Fibroblast of lung (primary cell): Measurements from ENCODE around the gene SNAPC2.

Experiments
- CTCF ChIP-seq, 2 donors: IDR thresholded peaks in 1 of 2; conservative IDR thresholded peaks in 1 of 2; 1 replicate in 1 of 2; 2 replicates in 1 of 2; pipeline ENCODE4 v1.5.1; 2011 to 2012; ENCODE audit warnings: low read length in 2 of 2, control low read depth in 1 of 2, inconsistent platforms in 1 of 2, low read depth in 1 of 2, mild to moderate bottlenecking in 1 of 2
- EZH2 ChIP-seq: IDR thresholded peaks from 2 replicates; pipeline ENCODE4 v1.5.1; 2012; ENCODE audit warnings: low read length, control low read depth, mild to moderate bottlenecking; ENCODE audit errors: missing control alignments

DNA sequence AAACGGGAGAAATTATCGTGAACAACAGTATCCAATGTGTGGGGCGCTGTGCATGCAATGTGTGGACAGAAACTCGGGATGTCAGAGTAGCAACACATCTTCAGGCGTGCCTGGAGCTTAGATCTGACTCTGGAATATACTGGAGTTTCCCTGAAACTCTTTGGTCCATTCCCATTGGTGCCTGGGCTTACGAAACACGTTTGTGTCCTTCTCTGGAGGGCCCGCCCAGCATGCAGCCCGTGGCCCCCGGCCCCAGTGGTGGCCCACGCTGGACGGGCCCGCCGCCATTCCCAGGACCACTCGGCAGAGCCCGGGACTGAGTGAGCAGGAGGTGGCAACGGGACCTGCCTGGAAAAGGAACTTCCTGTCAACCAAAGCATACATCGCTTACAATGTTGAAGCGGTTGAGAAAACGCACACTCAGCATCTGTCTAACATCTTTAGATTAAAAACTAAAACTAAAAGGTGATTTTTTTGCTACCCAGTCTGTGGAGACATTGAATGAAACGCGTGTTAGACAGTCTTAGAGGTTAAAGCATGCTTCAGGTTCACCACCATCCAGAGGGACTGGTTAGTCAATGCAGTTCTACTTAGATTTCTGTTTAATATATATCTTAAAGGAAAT, 42.6 kb downstream of the SNAPC2 start:
- TF ChIP-seq CTCF (conservative IDR thresholded peaks at IDR 0.05 in 1 of 2, IDR thresholded peaks at IDR 0.05 in 1 of 2; ENCODE audit: low read depth in 1 of 2, low read length in 2 of 2) (no peak), EZH2 (no peak)
